Heart left ventricle (tissue), 13 donors: ENCODE data around the gene IMMP2L.

ENCODE experiments used
- CTCF ChIP-seq, 12 donors: fragments of 200-600 bp; sonication (generic) in 4 of 12; IDR thresholded peaks; one replicate each; pipeline versions ENCODE4 v1.5.0 to v1.8.0; 2018 to 2022; ENCODE audit warnings: antibody characterized with exemption in 12 of 12, mild to moderate bottlenecking in 5 of 12
- POLR2A ChIP-seq, 2 donors: fragments of 450-650 bp; IDR thresholded peaks; one replicate each; pipeline ENCODE4 v1.6.1; 2017; ENCODE audit warnings: antibody characterized with exemption in 2 of 2, mild to moderate bottlenecking in 2 of 2, moderate library complexity in 2 of 2
- donor health status: ischemic (EF 13 %, LVEDD 7.1; RV severe dilation, severe dysfunction).
- donor health status: DM: no; HTN: yes; CAD: no.
- donor health status: DM: no; HTN: no; CAD: no.
- donor health status: ischemic (EF 25% LVEDD 6.9; RV normal size, moderate dysfunction).
- donor health status: ischemic (EF 25% LVEDD 5.7; RV mildly dilated, moderate dysfunction).
- donor health status: ischemic (EF 35%, LVEDD 5.7; RV mildly dilated, moderate dysfunction).
- donor health status: nonischemic (EF 11% LVEDD 7.7; RV severe dilation, severe dysfunction).
- donor health status: DM: yes; HTN: yes; CAD: no.
- donor health status: PGD.
- donor health status: ischemic (EF 29% LVEDD 5.4; RV normal size, mild dysfunction).
- donor health status: nonischemic (EF 23%, LVEDD 6.1; RV moderate dilation, normal function).

GRCh38 chr7:111226800-111227199, 335.5 kb downstream of the IMMP2L start:
- no peak for TF ChIP-seq CTCF (IDR thresholded peaks at IDR 0.05)
- no peak for TF ChIP-seq POLR2A (IDR thresholded peaks at IDR 0.05)
